HepG2 (cell line): ENCODE measurements around the gene SNX24. TPM values are rescaled to one million over a fixed set of nuclear protein-coding genes. Genes with fewer than 3 reads are reported as not detected.

ENCODE experiments used
- AFF4 ChIP-seq: sonication (generic); formaldehyde crosslinking; IDR thresholded peaks from 2 replicates; pipeline ENCODE4 v1.4.0; 2020; ENCODE audit warnings: missing genetic modification reagents
- ATF2 ChIP-seq: sonication (generic); formaldehyde crosslinking; IDR thresholded peaks from 2 replicates; pipeline ENCODE4 v1.4.0; 2020; ENCODE audit warnings: missing genetic modification reagents
- ESRRA ChIP-seq: sonication (generic); formaldehyde crosslinking; IDR thresholded peaks from 2 replicates; pipeline ENCODE4 v1.5.1; 2020; ENCODE audit warnings: mild to moderate bottlenecking, low read depth, missing genetic modification reagents
- GRHL1 ChIP-seq: sonication (generic); formaldehyde crosslinking; conservative IDR thresholded peaks from 2 replicates; pipeline ENCODE4 v1.8.0; 2022; ENCODE audit warnings: missing genetic modification reagents
- HDAC1 ChIP-seq: sonication (generic); formaldehyde crosslinking; IDR thresholded peaks from 2 replicates; pipeline ENCODE4 v1.5.1; 2020; ENCODE audit warnings: mild to moderate bottlenecking, missing genetic modification reagents
- MAFK ChIP-seq, 2 experiments: IDR thresholded peaks in 1 of 2; conservative IDR thresholded peaks in 1 of 2; 2 replicates each; pipeline ENCODE4 v1.6.1; 2011; ENCODE audit warnings: improper control_type of control experiment in 2 of 2, low read length in 2 of 2
- PPARG ChIP-seq: conservative IDR thresholded peaks from 2 replicates; pipeline ENCODE4 v1.6.1; 2016; ENCODE audit warnings: missing biosample characterization, missing genetic modification reagents
- REXO4 ChIP-seq: sonication (generic); formaldehyde crosslinking; IDR thresholded peaks from 2 replicates; pipeline ENCODE4 v1.8.0; 2022; ENCODE audit warnings: missing genetic modification reagents, mild to moderate bottlenecking, borderline replicate concordance
- ZMYM2 ChIP-seq: sonication (generic); formaldehyde crosslinking; IDR thresholded peaks from 2 replicates; pipeline ENCODE4 v1.8.0; 2022; ENCODE audit warnings: mild to moderate bottlenecking, missing genetic modification reagents
- ZNF230 ChIP-seq: sonication (generic); formaldehyde crosslinking; IDR thresholded peaks from 2 replicates; pipeline ENCODE4 v1.4.0; 2020; ENCODE audit warnings: mild to moderate bottlenecking, missing genetic modification reagents
- ZNF354B ChIP-seq: sonication (generic); formaldehyde crosslinking; IDR thresholded peaks from 2 replicates; pipeline ENCODE4 v1.8.0; 2022; ENCODE audit warnings: mild to moderate bottlenecking, missing genetic modification reagents
- ZNF646 ChIP-seq: sonication (generic); formaldehyde crosslinking; IDR thresholded peaks from 2 replicates; pipeline ENCODE4 v1.9.0; 2021; ENCODE audit warnings: mild to moderate bottlenecking, missing genetic modification reagents
- ZNF768 ChIP-seq: sonication (generic); formaldehyde crosslinking; IDR thresholded peaks from 2 replicates; pipeline ENCODE4 v1.4.0; 2020; ENCODE audit warnings: missing genetic modification reagents
- ZSCAN9 ChIP-seq: IDR thresholded peaks from 2 replicates; pipeline ENCODE4 v1.6.1; 2016; ENCODE audit warnings: borderline replicate concordance
- polyA plus RNA-seq, 8 experiments: library from polyadenylated mRNA; depleted of rRNA in 3 of 8; stranded (reverse) in 7 of 8; unstranded in 1 of 8; fragments of >200 nt; fragmentation: Illumina TruSeq in 4 of 8; extraction: Trizol in 4 of 8; gene quantifications; 2 replicates each; pipeline versions ENCODE4 v1.2.1 to v1.2.3, GENCODE V29; 2011 to 2016; ENCODE audit warnings: low read depth in 4 of 8, missing spikeins in 1 of 8, mixed read lengths in 1 of 8; ENCODE audit not compliant: insufficient read depth in 1 of 8
- total RNA-seq, 5 experiments: library from RNA; depleted of rRNA; stranded (reverse); fragments of >200 nt; fragmentation: Illumina TruSeq; extraction: Trizol; gene quantifications; 2 replicates each; pipeline ENCODE4 v1.2.3, GENCODE V29; 2016; ENCODE audit warnings: low read depth in 1 of 5

Gene SNX24
- total and polyA plus RNA-seq, 2 of the 13 experiments (the other 11 are each of a cell fraction or from before 2014, with no cell fraction given), result 7.2 to 23.7 TPM

GRCh38 chr5:122844136-122844909 lies 1.1 kb upstream of the SNX24 start (continued):
- no peak for TF ChIP-seq AFF4 (CRISPR knock-in tag)
- TF ChIP-seq PPARG (CRISPR knock-in tag), result no peak
- TF ChIP-seq ATF2 (CRISPR knock-in tag), result no peak
- no peak for TF ChIP-seq ZNF768 (CRISPR knock-in tag)
- TF ChIP-seq MAFK (conservative IDR thresholded peaks at IDR 0.05 in 1 of 2, IDR thresholded peaks at IDR 0.05 in 1 of 2; ENCODE audit: low read length in 2 of 2), result no peak
- TF ChIP-seq ZMYM2 (CRISPR knock-in tag), result no peak
- peak; percentile 86 for TF ChIP-seq ESRRA (CRISPR knock-in tag)
- TF ChIP-seq REXO4, result no peak
- TF ChIP-seq ZNF354B, result 0 out of 2 replicates have a peak, but pooled peaks have one; percentile 16
- TF ChIP-seq ZNF646 (CRISPR knock-in tag), result no peak
- TF ChIP-seq GRHL1 (CRISPR knock-in tag), result no peak
- TF ChIP-seq ZSCAN9 (CRISPR knock-in tag), result no peak
- no peak for TF ChIP-seq HDAC1 (CRISPR knock-in tag)
- 0 out of 2 replicates have a peak, but pooled peaks have one; percentile 3 for TF ChIP-seq ZNF230 (CRISPR knock-in tag)
